HepG2 (cell line): ENCODE measurements around the gene PSD. TPM values are rescaled to one million over a fixed set of nuclear protein-coding genes. Genes with fewer than 3 reads are reported as not detected.

Experiments used
- BHLHE40 ChIP-seq: IDR thresholded peaks from 2 replicates; pipeline ENCODE4 v1.6.1; 2011; ENCODE audit warnings: low read length, improper control_type of control experiment
- ELF3 ChIP-seq: IDR thresholded peaks from 2 replicates; pipeline ENCODE4 v1.6.1; 2016; ENCODE audit warnings: missing genetic modification reagents, missing compliant biosample characterization
- KAT2B ChIP-seq: fragments of 150-350 bp; IDR thresholded peaks from 2 replicates; pipeline ENCODE4 v1.6.1; 2014; ENCODE audit warnings: low read depth, low read length, borderline replicate concordance
- KLF9 ChIP-seq: IDR thresholded peaks from 2 replicates; pipeline ENCODE4 v1.6.1; 2016; ENCODE audit warnings: low read depth
- PLRG1 ChIP-seq: fragments of 450-650 bp; conservative IDR thresholded peaks from 2 replicates; pipeline ENCODE4 v1.6.1; 2016
- ZFP37 ChIP-seq: sonication (generic); formaldehyde crosslinking; IDR thresholded peaks from 2 replicates; pipeline ENCODE4 v1.4.0; 2020; ENCODE audit warnings: missing genetic modification reagents, borderline replicate concordance
- ZIK1 ChIP-seq: sonication (generic); formaldehyde crosslinking; IDR thresholded peaks from 2 replicates; pipeline ENCODE4 v1.5.0; 2020; ENCODE audit warnings: mild to moderate bottlenecking, low read depth, missing genetic modification reagents, borderline replicate concordance
- ZNF160 ChIP-seq: sonication (generic); formaldehyde crosslinking; IDR thresholded peaks from 2 replicates; pipeline ENCODE4 v1.8.0; 2022; ENCODE audit warnings: mild to moderate bottlenecking, inconsistent platforms, missing genetic modification reagents
- ZNF17 ChIP-seq: sonication (generic); formaldehyde crosslinking; IDR thresholded peaks from 2 replicates; pipeline ENCODE4 v1.5.0; 2020; ENCODE audit warnings: mild to moderate bottlenecking, missing genetic modification reagents
- ZNF879 ChIP-seq: sonication (generic); formaldehyde crosslinking; IDR thresholded peaks from 2 replicates; pipeline ENCODE4 v1.8.1; 2023; ENCODE audit warnings: missing genetic modification reagents
- ZSCAN12 ChIP-seq: sonication (generic); formaldehyde crosslinking; IDR thresholded peaks from 2 replicates; pipeline ENCODE4 v1.9.0; 2021; ENCODE audit warnings: mild to moderate bottlenecking, missing genetic modification reagents
- ZSCAN25 ChIP-seq: sonication (generic); formaldehyde crosslinking; IDR thresholded peaks from 2 replicates; pipeline ENCODE4 v1.8.0; 2022; ENCODE audit warnings: mild to moderate bottlenecking, missing genetic modification reagents
- polyA plus RNA-seq, 8 experiments: library from polyadenylated mRNA; depleted of rRNA in 3 of 8; stranded (reverse) in 7 of 8; unstranded in 1 of 8; fragments of >200 nt; fragmentation: Illumina TruSeq in 4 of 8; extraction: Trizol in 4 of 8; gene quantifications; 2 replicates each; pipeline versions ENCODE4 v1.2.1 to v1.2.3, GENCODE V29; 2011 to 2016; ENCODE audit warnings: low read depth in 4 of 8, missing spikeins in 1 of 8, mixed read lengths in 1 of 8; ENCODE audit not compliant: insufficient read depth in 1 of 8
- total RNA-seq, 5 experiments: library from RNA; depleted of rRNA; stranded (reverse); fragments of >200 nt; fragmentation: Illumina TruSeq; extraction: Trizol; gene quantifications; 2 replicates each; pipeline ENCODE4 v1.2.3, GENCODE V29; 2016; ENCODE audit warnings: low read depth in 1 of 5
- TF ChIP-seq, protein P1 (sequence below): sonication (generic); formaldehyde crosslinking; IDR thresholded peaks from 2 replicates; pipeline ENCODE4 v1.5.1; 2020; ENCODE audit warnings: missing genetic modification reagents, mild to moderate bottlenecking, borderline replicate concordance
- TF ChIP-seq, protein P2 (sequence below): sonication (generic); formaldehyde crosslinking; IDR thresholded peaks from 2 replicates; pipeline ENCODE4 v1.4.0; 2020; ENCODE audit warnings: missing genetic modification reagents; ENCODE audit errors: not compliant biosample characterization
- TF ChIP-seq, protein P3 (sequence below): sonication (generic); formaldehyde crosslinking; IDR thresholded peaks from 2 replicates; pipeline ENCODE4 v1.8.1; 2023; ENCODE audit warnings: mild to moderate bottlenecking, missing genetic modification reagents
- TF ChIP-seq, protein P4 (sequence below): sonication (generic); formaldehyde crosslinking; IDR thresholded peaks from 2 replicates; pipeline ENCODE4 v1.9.0; 2021; ENCODE audit warnings: missing genetic modification reagents, borderline replicate concordance
- TF ChIP-seq, protein P5 (sequence below): sonication (generic); formaldehyde crosslinking; IDR thresholded peaks from 2 replicates; pipeline ENCODE4 v1.5.0; 2020; ENCODE audit warnings: missing genetic modification reagents
- TF ChIP-seq, protein P6 (sequence below): sonication (generic); formaldehyde crosslinking; IDR thresholded peaks from 2 replicates; pipeline ENCODE4 v1.4.0; 2020; ENCODE audit warnings: missing genetic modification reagents, mild to moderate bottlenecking, borderline replicate concordance

PSD gene
- total and polyA plus RNA-seq, 2 of the 13 experiments (the other 11 are each of a cell fraction or from before 2014, with no cell fraction given), result 0.35 to 0.58 TPM

DNA sequence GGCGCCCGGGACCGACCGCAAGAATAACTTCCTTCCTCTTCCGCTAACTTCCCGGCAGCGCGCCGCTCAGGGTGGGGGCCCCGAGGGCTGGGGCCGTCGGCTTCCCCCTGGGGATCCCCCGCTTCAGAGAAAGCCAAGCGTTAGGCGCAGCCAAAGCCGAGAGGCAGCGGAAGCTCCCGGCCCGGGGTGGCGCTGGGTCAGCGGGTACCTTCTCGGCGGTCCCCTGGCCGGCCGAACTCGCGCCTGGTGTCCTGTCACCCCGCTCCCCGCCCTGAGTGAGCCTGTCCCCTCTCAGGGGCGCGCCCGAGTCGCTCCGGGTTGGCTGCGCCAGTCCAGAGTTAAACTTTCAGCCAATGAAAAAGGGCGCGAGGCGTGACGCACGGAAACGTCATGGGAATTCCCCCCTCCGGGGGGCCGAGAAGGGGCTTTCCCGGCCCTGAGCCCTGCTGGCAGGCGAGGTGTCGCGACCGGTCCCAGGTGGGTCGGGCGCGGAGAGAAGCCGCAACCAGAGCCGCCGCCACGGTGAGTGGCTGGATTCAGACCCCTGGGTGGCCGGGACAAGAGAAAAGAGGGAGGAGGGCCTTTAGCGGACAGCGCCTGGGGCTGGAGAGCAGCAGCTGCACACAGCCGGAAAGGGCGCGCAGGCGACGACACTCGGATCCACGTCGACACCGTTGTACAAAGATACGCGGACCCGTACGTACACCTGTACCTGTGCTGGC, 24.3 kb downstream of the PSD start (continued):
- TF ChIP-seq, protein P1, sequence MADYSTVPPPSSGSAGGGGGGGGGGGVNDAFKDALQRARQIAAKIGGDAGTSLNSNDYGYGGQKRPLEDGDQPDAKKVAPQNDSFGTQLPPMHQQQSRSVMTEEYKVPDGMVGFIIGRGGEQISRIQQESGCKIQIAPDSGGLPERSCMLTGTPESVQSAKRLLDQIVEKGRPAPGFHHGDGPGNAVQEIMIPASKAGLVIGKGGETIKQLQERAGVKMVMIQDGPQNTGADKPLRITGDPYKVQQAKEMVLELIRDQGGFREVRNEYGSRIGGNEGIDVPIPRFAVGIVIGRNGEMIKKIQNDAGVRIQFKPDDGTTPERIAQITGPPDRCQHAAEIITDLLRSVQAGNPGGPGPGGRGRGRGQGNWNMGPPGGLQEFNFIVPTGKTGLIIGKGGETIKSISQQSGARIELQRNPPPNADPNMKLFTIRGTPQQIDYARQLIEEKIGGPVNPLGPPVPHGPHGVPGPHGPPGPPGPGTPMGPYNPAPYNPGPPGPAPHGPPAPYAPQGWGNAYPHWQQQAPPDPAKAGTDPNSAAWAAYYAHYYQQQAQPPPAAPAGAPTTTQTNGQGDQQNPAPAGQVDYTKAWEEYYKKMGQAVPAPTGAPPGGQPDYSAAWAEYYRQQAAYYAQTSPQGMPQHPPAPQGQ (CRISPR knock-in tag), result peak; percentile 65; the same call in 1 of the 2 replicates
- TF ChIP-seq, protein P2, sequence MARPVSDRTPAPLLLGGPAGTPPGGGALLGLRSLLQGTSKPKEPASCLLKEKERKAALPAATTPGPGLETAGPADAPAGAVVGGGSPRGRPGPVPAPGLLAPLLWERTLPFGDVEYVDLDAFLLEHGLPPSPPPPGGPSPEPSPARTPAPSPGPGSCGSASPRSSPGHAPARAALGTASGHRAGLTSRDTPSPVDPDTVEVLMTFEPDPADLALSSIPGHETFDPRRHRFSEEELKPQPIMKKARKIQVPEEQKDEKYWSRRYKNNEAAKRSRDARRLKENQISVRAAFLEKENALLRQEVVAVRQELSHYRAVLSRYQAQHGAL (CRISPR knock-in tag), result no peak
- TF ChIP-seq BHLHE40 (0 out of 2 replicates have a peak, but pooled peaks have one; percentile 7), ELF3 (CRISPR knock-in tag) (peak; percentile 91), ZSCAN25 (CRISPR knock-in tag) (peak; percentile 33; the same call in 1 of the 2 replicates), KLF9 (CRISPR knock-in tag) (no peak), KAT2B (no peak), ZNF879 (CRISPR knock-in tag) (no peak), ZFP37 (CRISPR knock-in tag) (no peak), ZNF160 (no peak), PLRG1 (no peak), ZSCAN12 (no peak), ZNF17 (CRISPR knock-in tag) (0 out of 2 replicates have a peak, but pooled peaks have one; percentile 55), ZIK1 (CRISPR knock-in tag) (no peak)
- TF ChIP-seq, protein P3, sequence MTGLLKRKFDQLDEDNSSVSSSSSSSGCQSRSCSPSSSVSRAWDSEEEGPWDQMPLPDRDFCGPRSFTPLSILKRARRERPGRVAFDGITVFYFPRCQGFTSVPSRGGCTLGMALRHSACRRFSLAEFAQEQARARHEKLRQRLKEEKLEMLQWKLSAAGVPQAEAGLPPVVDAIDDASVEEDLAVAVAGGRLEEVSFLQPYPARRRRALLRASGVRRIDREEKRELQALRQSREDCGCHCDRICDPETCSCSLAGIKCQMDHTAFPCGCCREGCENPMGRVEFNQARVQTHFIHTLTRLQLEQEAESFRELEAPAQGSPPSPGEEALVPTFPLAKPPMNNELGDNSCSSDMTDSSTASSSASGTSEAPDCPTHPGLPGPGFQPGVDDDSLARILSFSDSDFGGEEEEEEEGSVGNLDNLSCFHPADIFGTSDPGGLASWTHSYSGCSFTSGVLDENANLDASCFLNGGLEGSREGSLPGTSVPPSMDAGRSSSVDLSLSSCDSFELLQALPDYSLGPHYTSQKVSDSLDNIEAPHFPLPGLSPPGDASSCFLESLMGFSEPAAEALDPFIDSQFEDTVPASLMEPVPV (CRISPR knock-in tag), result no peak; the same call in 1 of the 2 replicates
- TF ChIP-seq, protein P4, sequence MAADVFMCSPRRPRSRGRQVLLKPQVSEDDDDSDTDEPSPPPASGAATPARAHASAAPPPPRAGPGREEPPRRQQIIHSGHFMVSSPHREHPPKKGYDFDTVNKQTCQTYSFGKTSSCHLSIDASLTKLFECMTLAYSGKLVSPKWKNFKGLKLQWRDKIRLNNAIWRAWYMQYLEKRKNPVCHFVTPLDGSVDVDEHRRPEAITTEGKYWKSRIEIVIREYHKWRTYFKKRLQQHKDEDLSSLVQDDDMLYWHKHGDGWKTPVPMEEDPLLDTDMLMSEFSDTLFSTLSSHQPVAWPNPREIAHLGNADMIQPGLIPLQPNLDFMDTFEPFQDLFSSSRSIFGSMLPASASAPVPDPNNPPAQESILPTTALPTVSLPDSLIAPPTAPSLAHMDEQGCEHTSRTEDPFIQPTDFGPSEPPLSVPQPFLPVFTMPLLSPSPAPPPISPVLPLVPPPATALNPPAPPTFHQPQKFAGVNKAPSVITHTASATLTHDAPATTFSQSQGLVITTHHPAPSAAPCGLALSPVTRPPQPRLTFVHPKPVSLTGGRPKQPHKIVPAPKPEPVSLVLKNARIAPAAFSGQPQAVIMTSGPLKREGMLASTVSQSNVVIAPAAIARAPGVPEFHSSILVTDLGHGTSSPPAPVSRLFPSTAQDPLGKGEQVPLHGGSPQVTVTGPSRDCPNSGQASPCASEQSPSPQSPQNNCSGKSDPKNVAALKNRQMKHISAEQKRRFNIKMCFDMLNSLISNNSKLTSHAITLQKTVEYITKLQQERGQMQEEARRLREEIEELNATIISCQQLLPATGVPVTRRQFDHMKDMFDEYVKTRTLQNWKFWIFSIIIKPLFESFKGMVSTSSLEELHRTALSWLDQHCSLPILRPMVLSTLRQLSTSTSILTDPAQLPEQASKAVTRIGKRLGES, result no peak
- TF ChIP-seq, protein P5, sequence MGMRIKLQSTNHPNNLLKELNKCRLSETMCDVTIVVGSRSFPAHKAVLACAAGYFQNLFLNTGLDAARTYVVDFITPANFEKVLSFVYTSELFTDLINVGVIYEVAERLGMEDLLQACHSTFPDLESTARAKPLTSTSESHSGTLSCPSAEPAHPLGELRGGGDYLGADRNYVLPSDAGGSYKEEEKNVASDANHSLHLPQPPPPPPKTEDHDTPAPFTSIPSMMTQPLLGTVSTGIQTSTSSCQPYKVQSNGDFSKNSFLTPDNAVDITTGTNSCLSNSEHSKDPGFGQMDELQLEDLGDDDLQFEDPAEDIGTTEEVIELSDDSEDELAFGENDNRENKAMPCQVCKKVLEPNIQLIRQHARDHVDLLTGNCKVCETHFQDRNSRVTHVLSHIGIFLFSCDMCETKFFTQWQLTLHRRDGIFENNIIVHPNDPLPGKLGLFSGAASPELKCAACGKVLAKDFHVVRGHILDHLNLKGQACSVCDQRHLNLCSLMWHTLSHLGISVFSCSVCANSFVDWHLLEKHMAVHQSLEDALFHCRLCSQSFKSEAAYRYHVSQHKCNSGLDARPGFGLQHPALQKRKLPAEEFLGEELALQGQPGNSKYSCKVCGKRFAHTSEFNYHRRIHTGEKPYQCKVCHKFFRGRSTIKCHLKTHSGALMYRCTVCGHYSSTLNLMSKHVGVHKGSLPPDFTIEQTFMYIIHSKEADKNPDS, result no peak
- TF ChIP-seq, protein P6, sequence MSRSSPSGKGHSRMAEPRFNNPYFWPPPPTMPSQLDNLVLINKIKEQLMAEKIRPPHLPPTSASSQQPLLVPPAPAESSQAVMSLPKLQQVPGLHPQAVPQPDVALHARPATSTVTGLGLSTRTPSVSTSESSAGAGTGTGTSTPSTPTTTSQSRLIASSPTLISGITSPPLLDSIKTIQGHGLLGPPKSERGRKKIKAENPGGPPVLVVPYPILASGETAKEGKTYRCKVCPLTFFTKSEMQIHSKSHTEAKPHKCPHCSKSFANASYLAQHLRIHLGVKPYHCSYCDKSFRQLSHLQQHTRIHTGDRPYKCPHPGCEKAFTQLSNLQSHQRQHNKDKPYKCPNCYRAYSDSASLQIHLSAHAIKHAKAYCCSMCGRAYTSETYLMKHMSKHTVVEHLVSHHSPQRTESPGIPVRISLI, result peak; percentile 46
